ENCODE data around the gene LDAH. TPM values are rescaled to one million over a fixed set of nuclear protein-coding genes. Genes with fewer than 3 reads are reported as not detected.

Gene LDAH
- total RNA-seq, 2 donors from 2014 or later: 19.5 to 21.5 TPM

GRCh38 chr2:20663196-20664070 lies 159.5 kb downstream of the LDAH start:
- ATAC-seq: no peak
- intact Hi-C loops (cut with DNase I, micrococcal nuclease): loop anchor here (5.0 to 10.0 kb wide), 2 partner anchors 299 to 301 kb away; no protein-coding TSS in a partner anchor
- no peak for DNase-seq

- ATAC-seq (no peak), DNase-seq (no peak)
- intact Hi-C loops (cut with DNase I, micrococcal nuclease): loop anchor here (5.0 to 10.0 kb wide), 2 partner anchors 300 to 302 kb away; no protein-coding TSS in a partner anchor
Observed at GRCh38 chr2:20662308-20662937, 160.5 kb downstream of the LDAH start.

DNA sequence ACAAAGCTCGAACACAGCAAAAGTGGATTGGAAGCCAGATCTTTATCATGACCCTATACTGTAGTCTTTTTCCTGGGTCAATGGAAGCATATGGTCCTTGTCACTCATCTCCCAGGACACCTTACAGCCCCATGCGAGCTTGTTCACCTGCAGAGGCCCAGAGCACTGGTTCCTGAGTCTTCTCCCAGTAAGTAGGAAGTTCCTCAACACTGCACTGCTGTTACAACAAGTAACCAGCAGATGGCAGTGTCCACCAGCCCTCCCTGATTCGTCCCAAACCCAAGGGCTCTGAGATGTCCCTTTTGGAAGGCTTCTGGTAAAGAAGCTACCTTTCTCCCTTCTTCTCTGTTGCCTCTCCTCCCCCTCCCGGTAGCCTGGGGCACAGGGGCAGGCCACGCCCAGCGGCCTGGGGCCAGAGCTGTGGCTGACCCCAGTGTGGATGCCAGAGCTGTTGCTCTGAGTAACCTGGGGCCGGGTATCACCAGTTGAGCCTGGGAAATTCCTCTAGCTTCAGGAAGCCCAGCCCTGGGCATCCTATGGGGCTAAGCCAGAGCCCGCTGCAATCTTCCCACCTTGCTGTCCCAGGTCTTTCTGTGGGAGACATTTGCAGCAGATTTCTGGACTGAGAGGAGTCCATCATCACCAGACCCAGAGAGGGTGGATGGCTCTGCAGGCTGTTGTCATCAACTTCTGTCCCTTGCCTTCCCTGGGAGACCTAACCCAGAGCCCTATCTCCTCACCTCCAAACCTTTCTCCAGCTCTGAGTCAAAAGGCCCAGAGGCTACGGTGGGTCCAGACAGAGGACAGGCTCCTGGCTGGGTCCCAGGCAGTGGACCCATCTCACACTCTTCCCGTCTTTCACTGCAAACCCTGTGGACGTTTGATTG lies 161.2 kb downstream of the LDAH start:
- peak in 1 of 2 donors; percentile 64 for DNase-seq
- intact Hi-C loops (cut with DNase I, micrococcal nuclease): loop anchor here (5.0 to 10.0 kb wide), 2 partner anchors 301 to 303 kb away; no protein-coding TSS in a partner anchor
- peak; percentile 75 for ATAC-seq

- intact Hi-C loops (cut with DNase I, micrococcal nuclease): loop anchor here (5.0 to 10.0 kb wide), 2 partner anchors 302 to 304 kb away; no protein-coding TSS in a partner anchor
- ATAC-seq: peak; percentile 56
Observed at GRCh38 chr2:20660506-20661420, 162.1 kb downstream of the LDAH start.

GRCh38 chr2:20657522-20658235 lies 165.2 kb downstream of the LDAH start:
- intact Hi-C loops (cut with DNase I, micrococcal nuclease): no loop called here
- DNase-seq (no peak), ATAC-seq (no peak)

More at GRCh38 chr2:20660506-20661420, 162.1 kb downstream of the LDAH start:
- DNase-seq: no peak

GRCh38 chr2:20656561-20656960 lies 166.3 kb downstream of the LDAH start:
- ATAC-seq: no peak
- DNase-seq: no peak
- intact Hi-C loops (cut with DNase I, micrococcal nuclease): no loop called here

- DNase-seq: no peak
- ATAC-seq: no peak
- intact Hi-C loops (cut with DNase I, micrococcal nuclease): no loop called here
Observed at GRCh38 chr2:20654535-20654813, 168.4 kb downstream of the LDAH start.

- intact Hi-C loops (cut with DNase I, micrococcal nuclease): no loop called here
- DNase-seq: no peak
- no peak for ATAC-seq
Observed at GRCh38 chr2:20653695-20654534, 169.0 kb downstream of the LDAH start.

GRCh38 chr2:20652673-20653575 lies 170.0 kb downstream of the LDAH start:
- ATAC-seq: no peak
- DNase-seq: no peak
- intact Hi-C loops (cut with DNase I, micrococcal nuclease): no loop called here

DNA sequence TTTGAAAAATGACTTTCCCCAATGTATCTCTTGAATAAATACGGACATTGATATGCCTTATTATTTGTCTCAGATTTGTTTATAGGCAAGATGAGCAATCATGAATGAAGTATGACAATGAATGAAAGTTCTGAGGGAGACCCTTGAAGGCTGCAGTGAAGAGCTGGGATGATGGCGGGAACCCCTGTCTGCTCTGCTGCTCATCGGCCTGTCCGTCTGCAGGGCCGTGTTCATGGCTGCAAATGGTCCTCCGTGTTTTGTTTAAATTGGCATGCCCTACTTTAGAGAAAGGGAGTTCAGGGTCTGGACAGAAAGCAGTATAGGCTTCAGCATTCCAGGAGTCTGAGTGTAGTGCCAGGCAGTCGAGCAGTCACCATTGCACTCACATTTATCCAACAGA lies 170.8 kb downstream of the LDAH start:
- DNase-seq (no peak), ATAC-seq (no peak)
- intact Hi-C loops (cut with DNase I, micrococcal nuclease): no loop called here

DNA sequence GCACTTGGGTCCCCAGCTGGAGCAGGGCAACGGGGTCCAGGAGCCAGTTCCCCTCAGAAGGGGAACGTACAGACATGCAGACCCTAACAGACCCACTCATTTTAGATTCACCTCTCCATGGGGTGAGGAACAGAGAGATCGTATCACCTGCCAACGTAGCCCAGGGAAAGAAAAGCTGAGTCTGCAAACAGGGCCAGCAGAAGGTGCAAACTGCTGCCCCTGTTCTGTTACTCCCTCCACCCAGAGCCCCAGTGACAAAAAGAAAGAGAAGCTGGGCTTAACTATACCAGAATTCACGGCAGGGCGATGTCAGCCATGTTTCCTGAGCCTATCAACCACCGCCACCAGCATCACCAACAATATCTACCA lies 171.2 kb downstream of the LDAH start:
- ATAC-seq (no peak), DNase-seq (no peak)
- intact Hi-C loops (cut with DNase I, micrococcal nuclease): no loop called here

- ATAC-seq (peak; percentile 91), DNase-seq (peak; percentile 83 to 93)
- intact Hi-C loops (cut with DNase I, micrococcal nuclease): no loop called here
Observed at GRCh38 chr2:20650877-20651730, 171.8 kb downstream of the LDAH start, which contains the start of gene HS1BP3. Gene HS1BP3 (minus strand): TSS chr2:20651098. CDS start chr2:20651063, 35 bp downstream.

DNA sequence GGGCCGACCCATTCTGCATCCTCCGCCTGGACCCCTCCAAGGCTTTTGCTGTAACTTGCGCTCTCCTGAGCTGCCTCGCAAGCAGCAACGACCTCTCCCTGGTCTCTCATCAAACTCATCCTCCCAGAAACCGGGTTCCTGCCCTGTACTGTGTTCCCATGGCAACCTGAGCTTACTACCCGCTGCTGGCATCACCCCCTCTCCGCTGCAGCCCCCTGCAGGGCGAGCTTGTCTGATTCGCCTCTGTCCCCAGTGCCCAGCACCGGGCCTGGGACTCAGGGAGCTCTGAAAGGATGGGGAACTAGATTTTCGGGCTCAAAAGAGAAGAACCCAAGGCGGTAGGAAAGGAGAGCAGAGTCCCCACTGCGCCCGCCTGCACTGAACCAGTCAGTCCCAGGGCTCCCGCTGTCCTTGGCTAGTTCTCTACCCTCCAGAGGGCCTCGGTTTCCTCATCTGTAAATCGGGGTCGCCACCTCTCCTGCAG lies 172.5 kb downstream of the LDAH start:
- intact Hi-C loops (cut with DNase I, micrococcal nuclease): no loop called here
- ATAC-seq: peak; percentile 34
- DNase-seq: peak; percentile 39 to 43

DNA sequence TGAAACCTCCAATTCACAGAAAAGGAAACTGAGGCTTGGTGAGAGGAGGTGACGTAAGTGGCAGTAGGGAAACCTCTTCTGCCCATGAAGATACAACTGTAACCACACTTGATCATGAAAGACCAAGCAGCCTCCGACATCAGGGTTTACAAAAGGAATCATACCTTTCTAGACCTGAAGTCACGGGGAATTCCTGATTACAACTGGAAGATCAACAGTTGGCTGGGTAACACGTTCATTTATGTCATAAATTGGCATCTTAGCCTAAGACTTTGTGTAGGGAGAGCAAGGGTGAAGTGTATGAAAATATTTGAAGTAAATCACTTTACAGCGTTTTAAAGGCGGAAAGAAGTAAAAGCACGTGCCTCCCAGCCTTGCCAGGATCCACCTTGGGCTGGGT lies 172.9 kb downstream of the LDAH start:
- intact Hi-C loops (cut with DNase I, micrococcal nuclease): loop anchor here in 1 of 2 donors (10.0 kb wide), 1 partner anchor 205 kb away; the partner anchor contains the start of gene RHOB
- no peak for ATAC-seq

More for the DNA sequence above, 172.9 kb downstream of the LDAH start:
- no peak for DNase-seq
